Cardiac septum (tissue), 1 donor: ENCODE measurements around the gene CSTF2. TPM values are rescaled to one million over a fixed set of nuclear protein-coding genes. Genes with fewer than 3 reads are reported as not detected.

Experiments
- DNase-seq: peaks from one replicate; pipeline ENCODE4 v3.0.0-alpha.2; 2020; ENCODE audit warnings: low spot score
- intact Hi-C: fragments of 100-400 bp; cut with DNase I; formaldehyde crosslinking; loops from one replicate; pipeline ENCODE4 v1.14.0; 2022
- total RNA-seq: library from RNA; stranded (reverse); fragmentation: NEBNext Ultra II Directional; extraction: Animal tissue kit (Norgen Biotek cat#: 25700); gene quantifications from one replicate; pipeline ENCODE4 v1.2.1, GENCODE V29; 2021
- donor health status: DM: no; HTN: no; CAD: no.

CSTF2 gene
- total RNA-seq, 1 donor from 2014 or later: 7.8 TPM

DNA sequence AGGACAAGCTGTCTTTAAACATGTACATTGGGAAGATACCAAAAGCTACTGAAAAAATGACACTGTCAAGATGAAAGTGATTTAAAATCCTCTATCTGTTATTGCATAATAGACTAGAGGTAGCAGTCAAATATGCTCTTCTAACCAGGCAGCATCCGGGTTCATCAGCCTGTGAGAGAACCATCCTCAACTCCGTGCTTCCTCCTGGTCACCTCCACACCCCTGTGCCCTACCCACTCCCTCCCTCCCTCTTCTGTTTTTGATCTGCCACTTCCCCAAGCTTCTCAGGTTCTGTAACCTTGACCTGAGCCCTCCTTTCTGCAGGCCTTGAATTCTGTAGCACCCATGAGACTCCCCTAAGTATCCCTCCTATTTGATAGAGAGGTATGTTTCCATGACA, 48.1 kb downstream of the CSTF2 start:
- intact Hi-C loops: no loop called here
- DNase-seq: no peak

DNA sequence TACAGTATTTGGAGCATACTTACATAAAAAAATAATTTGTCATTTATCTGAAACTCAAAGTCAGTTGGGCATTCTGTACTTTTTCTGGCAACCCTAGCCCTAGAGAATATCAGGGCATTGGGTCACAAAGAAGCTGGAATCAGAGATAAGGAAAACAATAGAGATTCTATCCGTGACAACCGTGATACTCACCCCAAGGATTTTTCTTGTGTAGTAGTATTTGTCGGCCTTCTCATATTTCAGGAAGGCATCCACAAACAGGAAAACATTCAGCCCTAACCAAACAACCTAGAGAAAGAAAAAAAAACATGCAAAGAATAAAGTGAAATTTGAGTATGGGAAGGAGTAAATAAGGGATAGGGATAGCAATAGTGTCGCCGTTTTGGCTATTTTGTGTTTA, 50.3 kb downstream of the CSTF2 start:
- DNase-seq: no peak
- intact Hi-C loops: no loop called here

DNA sequence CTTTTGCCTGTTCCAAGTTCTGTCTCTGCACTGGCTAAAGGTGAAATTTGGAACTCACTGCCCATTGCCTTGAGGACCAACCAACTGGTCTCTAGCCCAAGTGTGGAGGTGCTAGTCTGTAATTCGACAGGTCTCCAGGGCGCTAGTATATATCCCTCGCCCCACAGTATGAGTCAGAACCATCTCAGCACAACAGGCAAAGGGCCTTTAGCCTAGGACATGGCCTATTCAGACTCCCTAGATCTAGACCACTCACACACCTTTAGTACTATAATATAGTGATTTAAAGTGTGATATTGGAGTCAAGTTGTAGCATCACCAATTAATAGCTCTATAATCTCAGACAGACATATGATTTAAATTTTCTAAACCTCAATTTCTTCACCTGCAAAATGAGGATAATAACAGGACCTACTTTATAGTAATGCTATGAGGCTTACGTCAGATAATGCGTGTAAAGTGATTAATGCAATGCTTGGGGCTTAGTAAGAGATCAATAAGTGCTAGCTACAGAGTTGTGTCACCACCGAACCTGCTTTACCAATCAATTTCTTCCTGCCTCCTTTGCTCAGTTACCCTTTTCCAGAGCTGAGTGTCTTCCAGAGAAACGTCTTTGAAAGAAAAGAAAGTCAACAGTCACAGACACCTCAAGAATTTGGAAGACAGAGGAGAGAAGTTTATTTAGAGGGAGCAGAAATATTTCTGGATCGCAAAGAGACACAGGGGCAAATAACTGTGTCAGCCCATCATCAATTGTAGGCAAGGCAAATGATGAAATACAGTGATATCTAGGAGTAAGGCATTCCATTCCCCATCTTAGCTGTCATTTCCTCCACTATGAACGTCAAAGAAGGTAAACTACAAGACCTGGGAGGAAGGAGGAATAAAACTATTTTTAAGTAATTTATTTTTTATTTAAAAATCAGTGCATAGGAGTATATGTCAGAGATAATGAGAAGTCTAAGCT, 51.7 kb downstream of the CSTF2 start:
- intact Hi-C loops: no loop called here
- DNase-seq: no peak

DNA sequence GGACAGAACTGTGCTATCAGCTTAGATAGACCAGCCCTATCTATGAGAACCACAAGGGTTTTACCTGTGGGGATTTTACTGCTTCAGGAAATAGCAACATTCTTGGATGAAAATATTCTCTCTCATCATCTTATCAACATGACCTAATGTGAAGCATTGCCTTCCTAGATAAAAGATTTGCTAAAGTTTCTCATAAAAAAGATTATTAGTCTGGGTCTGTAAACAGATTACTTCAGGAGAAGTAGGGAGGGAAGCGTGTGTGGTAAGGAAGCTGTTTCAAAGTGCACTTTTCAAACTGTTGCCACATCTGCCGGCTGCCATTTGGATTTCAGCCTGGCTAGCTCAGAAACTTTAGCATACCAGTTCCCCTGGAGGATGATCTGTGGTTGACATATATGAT, 54.1 kb downstream of the CSTF2 start, which contains the start of gene NOX1:
NOX1 (minus strand) TSS at position 35 of the 400 bp plus-strand sequence. CDS start 220 bp downstream, outside the sequence.
- DNase-seq: no peak
- intact Hi-C loops: no loop called here

DNA sequence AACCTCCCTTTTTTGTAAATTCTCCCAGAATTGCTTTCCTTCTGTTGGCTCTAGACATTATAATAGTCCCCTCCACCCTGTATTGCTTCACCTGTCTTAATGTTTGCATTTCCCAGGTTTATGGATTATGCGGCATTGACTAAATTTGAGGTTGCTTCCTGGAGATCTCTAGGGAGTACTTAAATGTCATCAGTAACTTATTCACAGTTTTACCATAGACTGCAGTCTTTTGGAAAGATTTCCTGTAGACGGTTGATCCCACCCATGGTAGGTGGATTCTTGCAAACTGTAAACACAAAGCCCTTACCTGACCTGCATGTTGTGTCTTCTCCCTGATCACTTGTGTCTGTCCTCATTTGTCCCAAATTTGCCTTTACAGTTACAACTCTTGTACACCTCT, 60.2 kb downstream of the CSTF2 start:
- DNase-seq: no peak
- intact Hi-C loops: no loop called here

DNA sequence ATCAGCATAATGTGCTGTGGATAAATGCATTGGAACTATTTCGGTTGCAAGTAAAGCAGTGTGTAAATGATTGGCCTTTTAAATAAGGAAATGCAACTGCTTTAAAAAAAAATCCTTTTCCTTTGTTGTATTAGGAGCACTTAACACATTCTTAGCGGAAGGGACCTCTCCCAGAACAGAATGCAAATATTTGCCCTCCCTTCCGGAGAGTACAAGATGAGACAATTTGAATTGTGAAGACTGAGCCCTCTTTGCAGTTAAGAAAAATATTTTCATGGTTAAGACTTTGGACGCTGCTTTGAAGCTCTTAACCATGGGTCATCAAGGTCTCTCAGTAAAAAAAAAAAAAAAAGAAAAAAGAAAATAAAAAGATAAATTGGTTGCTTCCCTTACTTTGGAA, 63.5 kb downstream of the CSTF2 start:
- intact Hi-C loops: no loop called here
- DNase-seq: no peak

Other genes with a start within 250 kb of the CSTF2 start
- gene TNMD, start 235.5 kb upstream of the CSTF2 start, total RNA-seq: 2.6 TPM
- gene TSPAN6, start 183.6 kb upstream of the CSTF2 start, total RNA-seq: 3.0 TPM
- gene SRPX2, start 176.2 kb upstream of the CSTF2 start, total RNA-seq: 14.2 TPM
- 3.5 TPM for gene SYTL4, start 88.3 kb upstream of the CSTF2 start, total RNA-seq
- not detected for gene NOX1, start 54.0 kb downstream of the CSTF2 start, total RNA-seq
- 0.11 TPM for gene XKRX, start 108.5 kb downstream of the CSTF2 start, total RNA-seq
- not detected for gene ARL13A, start 149.3 kb downstream of the CSTF2 start, total RNA-seq
- gene TRMT2B, start 231.7 kb downstream of the CSTF2 start, total RNA-seq: 14.1 TPM